K562 (cell line): ENCODE results near the gene CERCAM. TPM values are rescaled to one million over a fixed set of nuclear protein-coding genes. Genes with fewer than 3 reads are reported as not detected.
A peak's percentile ranks its signal among the peaks of the same experiment; 100 is the strongest.

Source experiments
- ATAC-seq: fragments of 200-7000 bp; cut with Tn5 transposase; 3 replicates; pipeline ENCODE4 v1.9.1; 2020; ENCODE audit warnings: moderate library complexity
- BruUV-seq: library from RNA; stranded (reverse); fragments of 400-500 nt; replicated peaks from 2 replicates; lab custom pipeline; 2021; lab: Mats Ljungman, UMichigan
- CTCF ChIA-PET: fragments of 300-600 bp; formaldehyde crosslinking; extraction: SDS; loops from one replicate; lab custom pipeline; 2021; ENCODE audit warnings: low intra/inter-chr PET ratio; lab: Yijun Ruan, JAX
- POLR2A ChIA-PET: fragments of 300-600, 350-650 bp; sonication (Branson Sonifier 250); formaldehyde crosslinking; extraction: SDS; loops from one replicate; lab custom pipeline; 2021; ENCODE audit warnings: antibody characterized with exemption, inconsistent platforms; lab: Yijun Ruan, JAX
- DNase-seq, 4 experiments: peaks; one replicate each; pipeline versions ENCODE4 v3.0.0 to v3.0.0-alpha.2; 2011 to 2018; ENCODE audit warnings: low spot score in 3 of 4, mixed read lengths in 3 of 4; ENCODE audit errors: extremely low read depth in 1 of 4
- FAIRE-seq: peaks from 2 replicates; lab custom pipeline; 2011; peaks lifted over from hg19 to GRCh38; lab: Jason Lieb, UNC
- H2AFZ ChIP-seq: 2 replicates; pipeline ENCODE4 v1.6.0; 2011; ENCODE audit warnings: low read depth, low read length, control low read depth, inconsistent platforms
- H3K27ac ChIP-seq: fragments of 200-600 bp; 3 replicates; pipeline ENCODE4 v1.8.0; 2011; ENCODE audit warnings: low read depth, mild to moderate bottlenecking, control low read depth, inconsistent platforms, low read length, moderate library complexity, mixed read lengths; ENCODE audit errors: extremely low read depth
- H3K27me3 ChIP-seq, 2 experiments: fragments of 300-600 bp in 1 of 2; 2 replicates in 1 of 2; 3 replicates in 1 of 2; pipeline versions ENCODE4 v1.6.0 to v1.8.0; 2011; ENCODE audit warnings: inconsistent platforms in 2 of 2, low read length in 2 of 2, mild to moderate bottlenecking in 1 of 2, mixed read lengths in 1 of 2, moderate library complexity in 1 of 2; ENCODE audit not compliant: control insufficient read depth in 2 of 2, insufficient read depth in 2 of 2
- H3K36me3 ChIP-seq: fragments of 300-600 bp; 3 replicates; pipeline ENCODE4 v1.8.0; 2011; ENCODE audit warnings: mild to moderate bottlenecking, low read length, inconsistent platforms; ENCODE audit not compliant: control insufficient read depth, insufficient read depth
- H3K4me1 ChIP-seq, 2 experiments: fragments of 200-600 bp in 1 of 2; replicated peaks in 1 of 2; 2 replicates in 1 of 2; 3 replicates in 1 of 2; pipeline versions ENCODE4 v1.5.1 to v1.8.0; 2011; ENCODE audit warnings: inconsistent platforms in 2 of 2, low read length in 2 of 2, mild to moderate bottlenecking in 1 of 2, mixed read lengths in 1 of 2, moderate library complexity in 1 of 2; ENCODE audit not compliant: control insufficient read depth in 2 of 2, insufficient read depth in 2 of 2
- H3K4me2 ChIP-seq: 2 replicates; pipeline ENCODE4 v1.6.1; 2011; ENCODE audit warnings: low read length, control low read depth, inconsistent platforms, mixed read lengths; ENCODE audit not compliant: insufficient read depth
- H3K4me3 ChIP-seq: fragments of 200-600 bp; sonication (generic), shearing (Covaris generic); 2 replicates; pipeline ENCODE4 v1.5.1; 2016; ENCODE audit warnings: control low read depth, inconsistent platforms
- H3K79me2 ChIP-seq: fragments of 200-600 bp; 3 replicates; pipeline ENCODE4 v1.8.0; 2011; ENCODE audit warnings: low read length, inconsistent platforms; ENCODE audit not compliant: control insufficient read depth, insufficient read depth
- H3K9ac ChIP-seq, 2 experiments: 2 replicates each; pipeline versions ENCODE4 v1.6.0 to v1.6.1; 2011; ENCODE audit warnings: low read depth in 2 of 2, low read length in 2 of 2, control low read depth in 1 of 2, inconsistent platforms in 1 of 2, mild to moderate bottlenecking in 1 of 2, mixed read lengths in 1 of 2; ENCODE audit not compliant: insufficient read depth in 1 of 2
- H3K9me1 ChIP-seq: one replicate; pipeline ENCODE4 v1.6.0; 2011; ENCODE audit warnings: inconsistent platforms, mild to moderate bottlenecking, low read length, moderate library complexity; ENCODE audit not compliant: control insufficient read depth, insufficient read depth
- H3K9me3 ChIP-seq: replicated peaks from 2 replicates; pipeline ENCODE4 v1.5.1; 2011; ENCODE audit warnings: low read depth, low read length, inconsistent platforms; ENCODE audit not compliant: control insufficient read depth, insufficient read depth
- H4K20me1 ChIP-seq: replicated peaks from 2 replicates; pipeline ENCODE4 v1.6.1; 2011; ENCODE audit warnings: low read length, inconsistent platforms, mixed read lengths; ENCODE audit not compliant: control insufficient read depth, insufficient read depth
- MTA2 ChIP-seq: fragments of 450-650 bp; IDR thresholded peaks from 2 replicates; pipeline ENCODE4 v1.6.1; 2016; ENCODE audit warnings: low read depth
- MXI1 ChIP-seq: IDR thresholded peaks from 2 replicates; pipeline ENCODE4 v1.6.1; 2011; ENCODE audit warnings: low read depth, mild to moderate bottlenecking, improper control_type of control experiment, low read length
- NCOA2 ChIP-seq, 2 experiments: fragments of 450-650 bp; IDR thresholded peaks; 2 replicates each; pipeline ENCODE4 v1.6.1; 2018; ENCODE audit warnings: mild to moderate bottlenecking in 2 of 2, moderate library complexity in 1 of 2; ENCODE audit not compliant: partially characterized antibody in 2 of 2
- NKRF ChIP-seq: fragments of 450-650 bp; IDR thresholded peaks from 2 replicates; pipeline ENCODE4 v1.6.1; 2016; ENCODE audit warnings: borderline replicate concordance
- POLR2G ChIP-seq: fragments of 200-400 bp; formaldehyde crosslinking; IDR thresholded peaks from 2 replicates; pipeline ENCODE4 v1.6.1; 2017; ENCODE audit warnings: low read depth, mild to moderate bottlenecking, antibody characterized with exemption, low read length, moderate library complexity
- PRMT5 ChIP-seq: sonication (generic); formaldehyde crosslinking; IDR thresholded peaks from 2 replicates; pipeline ENCODE4 v1.5.0; 2020; ENCODE audit warnings: missing genetic modification reagents
- SIN3A ChIP-seq, 2 experiments: fragments of 150-350 bp in 1 of 2; IDR thresholded peaks; 2 replicates each; pipeline ENCODE4 v1.6.1; 2011 to 2016; ENCODE audit warnings: borderline replicate concordance in 2 of 2, low read depth in 2 of 2, low read length in 2 of 2, mild to moderate bottlenecking in 2 of 2, moderate library complexity in 2 of 2; ENCODE audit not compliant: control insufficient read depth in 1 of 2
- WGBS: fragments of 100-300 bp; shearing (Covaris generic); methylation state at CpG from one replicate; pipeline ENCODE4 v1.1.6; 2016; ENCODE audit warnings: low coverage, mixed read lengths; ENCODE audit not compliant: insufficient coverage; ENCODE audit errors: missing lambda C conversion rate; 5-methylcytosine and 5-hydroxymethylcytosine counted together
- in situ Hi-C: fragments of 300-500 bp; cut with MboI; formaldehyde crosslinking; loops from 4 replicates; pipeline ENCODE4 v1.15.0; 2018; ENCODE audit warnings: inconsistent platforms, mixed read lengths
- intact Hi-C: fragments of 100-400 bp; cut with micrococcal nuclease; formaldehyde crosslinking; loops from 2 replicates; pipeline ENCODE4 v1.14.2; 2022
- polyA plus RNA-seq, 8 experiments: library from polyadenylated mRNA; depleted of rRNA in 4 of 8; stranded (reverse) in 5 of 8; unstranded in 3 of 8; fragments of >200 nt; fragmentation: Nextera tagmentation in 2 of 8; fragmentation: Illumina TruSeq in 1 of 8; extraction: Ambion mirVana in 2 of 8; extraction: Trizol in 1 of 8; gene quantifications; 2 replicates each; pipeline versions ENCODE4 v1.2.1 to v1.2.3, GENCODE V29; 2011 to 2014; ENCODE audit warnings: inconsistent platforms in 1 of 8, missing spikeins in 1 of 8
- total RNA-seq, 7 experiments: library from RNA; depleted of rRNA in 6 of 7; stranded (reverse); fragments of >200 nt in 6 of 7; fragmentation: Illumina TruSeq in 2 of 7; extraction: Trizol in 2 of 7; gene quantifications; 2 replicates each; pipeline versions ENCODE4 v1.2.1 to v1.2.3, GENCODE V29; 2011 to 2021; ENCODE audit warnings: low replicate concordance in 1 of 7
- TF ChIP-seq, protein P1 (sequence below): fragments of 450-650 bp; formaldehyde crosslinking; IDR thresholded peaks from 2 replicates; pipeline ENCODE4 v1.4.0; 2020; ENCODE audit warnings: mild to moderate bottlenecking, moderate library complexity

CERCAM gene
- total and polyA plus RNA-seq, 9 of the 15 experiments (the other 6 are each of a cell fraction or from before 2014, with no cell fraction given), result 0.75 to 24.0 (median 18.0) TPM

DNA sequence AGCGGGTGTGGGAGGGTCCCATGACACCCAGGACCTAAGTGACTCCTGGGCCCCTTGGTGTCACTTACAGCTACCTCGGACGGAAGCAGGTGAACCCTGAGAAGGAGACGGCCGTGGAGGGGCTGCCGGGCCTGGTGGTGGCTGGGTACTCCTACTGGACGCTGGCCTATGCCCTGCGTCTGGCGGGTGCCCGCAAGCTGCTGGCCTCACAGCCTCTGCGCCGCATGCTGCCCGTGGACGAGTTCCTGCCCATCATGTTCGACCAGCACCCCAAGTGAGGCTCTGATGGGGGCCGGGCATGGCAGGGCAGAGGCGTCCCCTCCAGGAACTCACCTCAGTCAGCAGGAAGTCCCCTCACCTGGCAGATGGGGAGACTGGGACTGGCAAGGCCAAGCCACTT is 13.7 kb downstream of the CERCAM start (continued):
- no peak for TF ChIP-seq SIN3A (IDR thresholded peaks at IDR 0.05; ENCODE audit: borderline replicate concordance in 2 of 2, control insufficient read depth in 1 of 2, low read depth in 2 of 2, low read length in 2 of 2)
- no peak for TF ChIP-seq MXI1
- TF ChIP-seq, protein P1, sequence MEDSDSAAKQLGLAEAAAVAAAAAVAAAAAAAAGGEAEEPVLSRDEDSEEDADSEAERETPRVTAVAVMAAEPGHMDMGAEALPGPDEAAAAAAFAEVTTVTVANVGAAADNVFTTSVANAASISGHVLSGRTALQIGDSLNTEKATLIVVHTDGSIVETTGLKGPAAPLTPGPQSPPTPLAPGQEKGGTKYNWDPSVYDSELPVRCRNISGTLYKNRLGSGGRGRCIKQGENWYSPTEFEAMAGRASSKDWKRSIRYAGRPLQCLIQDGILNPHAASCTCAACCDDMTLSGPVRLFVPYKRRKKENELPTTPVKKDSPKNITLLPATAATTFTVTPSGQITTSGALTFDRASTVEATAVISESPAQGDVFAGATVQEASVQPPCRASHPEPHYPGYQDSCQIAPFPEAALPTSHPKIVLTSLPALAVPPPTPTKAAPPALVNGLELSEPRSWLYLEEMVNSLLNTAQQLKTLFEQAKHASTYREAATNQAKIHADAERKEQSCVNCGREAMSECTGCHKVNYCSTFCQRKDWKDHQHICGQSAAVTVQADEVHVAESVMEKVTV (CRISPR knock-in tag), result no peak
- no peak for TF ChIP-seq MTA2
- TF ChIP-seq NKRF, result no peak
- no peak for TF ChIP-seq PRMT5 (CRISPR knock-in tag)

DNA sequence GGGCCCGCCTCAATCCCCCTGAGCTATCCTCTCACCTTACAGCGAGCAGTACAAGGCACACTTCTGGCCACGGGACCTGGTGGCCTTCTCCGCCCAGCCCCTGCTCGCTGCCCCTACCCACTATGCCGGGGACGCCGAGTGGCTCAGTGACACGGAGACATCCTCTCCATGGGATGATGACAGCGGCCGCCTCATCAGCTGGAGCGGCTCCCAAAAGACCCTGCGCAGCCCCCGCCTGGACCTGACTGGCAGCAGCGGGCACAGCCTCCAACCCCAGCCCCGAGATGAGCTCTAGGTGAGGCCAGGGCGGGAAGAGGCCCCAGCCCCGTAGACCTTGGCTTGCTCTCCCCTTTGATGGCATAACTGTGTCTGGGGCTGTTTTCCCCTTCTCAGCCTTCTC is 15.0 kb downstream of the CERCAM start:
- Histone ChIP-seq H3K9me1 (no peaks in the 10 kb centered on the region), H3K4me1 (peaks cover 3 to 27% of the 10 kb centered on the region in 2 experiments; a peak in 4 of 5 replicates), H3K27me3 (no peaks in the 10 kb centered on the region), H3K79me2 (no peaks in the 10 kb centered on the region; the same call in 2 of the 3 replicates), H3K36me3 (peaks cover 26% of the 10 kb centered on the region; the same call in 2 of the 3 replicates), H3K27ac (no peak overlapping the region), H2AFZ (no peak overlapping the region), H4K20me1 (no peaks in the 10 kb centered on the region), H3K4me2 (no peak overlapping the region)
- in situ Hi-C loops, result no loop called here
- POLR2A ChIA-PET, result interaction anchor here (1.2 kb wide), 1 partner anchor 9 kb away, joined by 3 read pairs; no protein-coding TSS in a partner anchor
- DNase-seq (no peak), ATAC-seq (no peak), FAIRE-seq (no peak)
- 84% methylated on average over 16 of the region's 18 CpGs for WGBS
- no TSS peak for BruUV-seq
- TF ChIP-seq POLR2G (peak; percentile 35; the same call in 1 of the 2 replicates), NCOA2 (IDR thresholded peaks at IDR 0.05; ENCODE audit: partially characterized antibody in 2 of 2) (no peak)
- TF ChIP-seq, all 486 proteins: peak for 1
- Histone ChIP-seq H3K4me3 (no peak overlapping the region), H3K9ac (peak overlapping the region in 1 of 2 experiments; percentile 28; a peak in 1 of 4 replicates), H3K9me3 (no peaks in the 10 kb centered on the region)
- intact Hi-C loops, result no loop called here
- CTCF ChIA-PET, result no interaction called here
